GM21390 (cell line): ENCODE data around the gene ZNF311.
A peak's percentile ranks its signal among the peaks of the same experiment; 100 is the strongest.

Source experiments
- ATAC-seq: cut with Tn5 transposase; IDR thresholded peaks from one replicate; pipeline ENCODE4 v1.9.1; 2021; ENCODE audit not compliant: unreplicated experiment

The ZNF311 gene

GRCh38 chr6:29005183-29005885 lies at the start of gene ZNF311:
Gene ZNF311, minus strand, starts transcription at chr6:29005315. Its CDS starts 1,361 bp downstream, at chr6:29003954.
- no peak for ATAC-seq

GRCh38 chr6:29051680-29052079 lies 46.6 kb upstream of the ZNF311 start:
- ATAC-seq = no peak

- no peak for ATAC-seq
Measured at GRCh38 chr6:29045075-29045474, 40.0 kb upstream of the ZNF311 start, which contains the start of gene OR2W1. Gene OR2W1, minus strand, starts transcription at chr6:29045175. Its CDS starts 0 bp downstream, at chr6:29045175.

GRCh38 chr6:29035951-29036350 lies 30.8 kb upstream of the ZNF311 start:
- no peak for ATAC-seq

GRCh38 chr6:29028821-29029220 lies 23.7 kb upstream of the ZNF311 start:
- no peak for ATAC-seq

DNA sequence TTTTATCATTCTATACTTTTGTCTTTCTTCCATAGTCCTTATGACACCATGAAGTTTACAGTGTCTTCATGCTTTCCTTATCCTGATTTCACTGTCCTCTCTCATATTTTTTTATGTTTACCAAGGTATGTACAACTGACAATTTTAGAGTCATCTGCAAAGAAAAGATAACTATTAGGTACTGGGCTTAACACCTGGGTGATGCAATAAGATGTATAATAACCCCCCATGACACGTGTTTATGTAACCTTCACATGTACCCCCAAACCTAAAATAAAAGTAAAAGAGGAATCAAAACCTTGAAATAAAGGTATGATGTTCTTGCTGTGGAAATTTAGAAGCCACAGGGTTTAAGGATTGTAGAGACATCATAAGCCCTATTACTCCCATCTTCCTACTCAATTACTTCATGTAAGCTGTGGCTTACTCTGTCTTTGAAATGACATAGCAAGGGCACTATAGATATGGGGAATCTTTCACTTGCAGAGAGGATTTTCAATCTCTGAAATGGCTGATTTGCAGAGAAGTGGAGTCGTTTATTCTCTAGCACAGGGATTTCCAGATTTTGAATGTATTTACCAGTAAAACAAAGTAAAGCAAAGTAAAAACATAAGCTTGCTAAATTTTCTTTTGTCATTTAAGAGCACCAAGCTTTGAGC lies 20.9 kb upstream of the ZNF311 start:
- ATAC-seq = no peak

- no peak for ATAC-seq
Measured at GRCh38 chr6:29021434-29021833, 16.3 kb upstream of the ZNF311 start.

DNA sequence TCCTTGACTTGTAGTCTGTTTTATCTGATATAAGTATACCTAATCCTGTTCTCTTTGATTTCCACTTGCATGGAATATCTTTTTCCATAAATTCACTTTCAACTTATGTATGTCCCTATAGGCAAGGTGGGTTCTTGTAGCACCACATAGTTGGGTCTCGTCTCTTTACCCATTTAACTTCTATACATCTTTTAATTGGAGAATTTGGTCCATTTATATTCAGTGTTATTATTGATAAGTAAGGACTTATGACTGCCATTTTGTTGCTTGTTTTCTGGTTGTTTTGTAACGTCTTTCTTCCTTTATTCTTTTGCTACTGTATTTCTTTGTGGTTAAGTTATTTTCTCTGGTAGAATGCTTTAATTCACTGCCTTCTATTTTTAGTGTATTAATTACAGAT lies 14.5 kb upstream of the ZNF311 start:
- ATAC-seq = no peak

DNA sequence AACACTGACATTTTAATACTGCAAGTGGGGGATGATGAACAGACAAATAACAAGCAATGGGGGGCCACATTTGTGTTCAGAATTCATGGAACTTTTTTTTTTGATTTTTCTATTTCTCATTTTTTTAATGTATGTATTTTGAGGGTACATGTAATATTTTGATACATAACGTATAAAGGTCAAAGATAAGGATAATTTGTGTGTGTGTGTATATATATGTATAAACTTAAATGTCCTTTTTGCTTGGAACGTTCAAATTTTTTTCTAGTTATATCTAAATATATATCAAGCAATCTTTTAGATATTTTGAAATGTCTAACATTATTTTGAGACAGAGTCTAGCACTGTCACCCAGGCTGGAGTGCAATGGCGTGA lies 12.3 kb upstream of the ZNF311 start:
- ATAC-seq = no peak

GRCh38 chr6:29016559-29017427 lies 11.7 kb upstream of the ZNF311 start:
- peak; percentile 85 for ATAC-seq

DNA sequence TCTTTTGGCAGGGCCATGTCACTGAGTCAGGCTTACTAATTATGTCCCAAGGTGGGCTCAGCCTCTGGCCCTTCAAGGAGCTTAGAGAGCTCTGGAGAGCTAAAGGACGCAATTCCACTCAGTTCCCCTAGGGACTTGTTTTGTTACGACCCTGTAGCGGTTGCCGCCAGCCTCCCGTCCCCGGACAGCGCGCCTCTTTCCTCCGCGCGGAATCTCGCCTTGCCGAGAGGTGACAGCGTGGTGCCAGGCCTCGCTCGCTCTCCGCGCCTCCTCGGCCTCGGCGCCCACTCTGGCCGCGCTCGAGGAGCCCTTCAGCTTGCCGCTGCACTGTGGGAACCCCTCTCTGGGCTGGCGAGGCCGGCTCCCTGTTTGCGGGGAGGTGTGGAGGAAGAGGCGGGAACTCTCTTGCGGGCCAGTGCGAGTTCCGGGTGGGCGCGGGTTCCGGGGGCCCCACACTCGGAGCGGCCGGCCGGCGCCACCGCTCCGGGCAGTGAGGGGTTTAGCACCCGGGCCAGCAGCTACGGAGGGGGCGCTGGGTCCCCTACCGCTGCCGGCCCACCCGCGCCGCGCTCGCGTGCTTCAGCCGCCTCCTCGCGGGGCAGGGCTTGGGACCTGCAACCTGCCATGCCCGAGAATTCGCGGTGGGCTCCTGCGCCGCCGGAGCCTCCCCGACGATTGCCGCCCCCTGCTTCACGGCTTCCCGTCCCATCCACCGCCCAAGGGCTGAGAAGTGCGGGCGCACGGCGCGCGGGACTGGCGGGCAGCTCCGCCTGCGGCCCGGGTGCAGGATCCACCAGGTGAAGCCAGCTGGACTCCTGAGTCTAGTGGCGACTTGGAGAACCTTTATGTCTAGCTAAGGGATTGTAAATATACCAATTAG lies 9.9 kb upstream of the ZNF311 start:
- no peak for ATAC-seq

- no peak for ATAC-seq
Measured at GRCh38 chr6:29011276-29011734, 6.2 kb upstream of the ZNF311 start.

DNA sequence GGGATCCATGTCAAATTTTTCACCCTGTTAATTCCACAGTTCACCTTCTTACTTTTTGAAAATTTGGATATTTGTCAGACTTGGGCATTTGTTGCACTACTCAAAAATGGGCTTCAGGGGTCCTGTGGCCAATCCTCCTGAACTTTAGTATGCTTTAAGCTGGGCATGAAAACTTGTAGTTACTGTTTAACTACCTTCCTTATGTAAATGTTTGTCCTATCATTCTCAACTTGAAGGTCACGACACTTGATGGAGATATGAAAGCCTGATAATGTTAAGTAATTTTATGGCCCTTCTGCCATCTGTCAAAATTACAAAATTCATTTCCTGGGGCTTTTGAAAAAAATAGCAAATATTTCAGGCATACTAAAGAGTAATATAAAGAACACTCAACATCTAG lies 4.2 kb upstream of the ZNF311 start:
- no peak for ATAC-seq

DNA sequence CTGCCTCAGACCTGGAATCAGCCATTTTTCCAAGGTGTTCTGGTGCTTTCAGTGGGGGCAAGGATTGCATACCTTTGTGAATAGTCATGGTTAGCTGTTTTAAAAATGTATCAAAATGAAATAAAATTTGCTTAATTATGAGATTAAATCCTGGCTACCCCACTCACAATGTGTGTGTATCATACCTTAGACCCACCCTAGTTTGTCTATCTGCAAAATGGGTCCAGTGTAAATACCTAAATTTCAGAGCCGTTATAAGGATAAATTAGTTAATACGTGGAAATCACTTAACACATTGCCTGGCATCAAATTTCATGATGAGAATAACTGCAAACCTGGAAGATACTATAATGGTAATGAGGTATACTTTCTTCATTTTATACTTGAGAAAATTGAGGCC lies 3.0 kb upstream of the ZNF311 start:
- no peak for ATAC-seq

GRCh38 chr6:28996844-28997510 lies 8.1 kb downstream of the ZNF311 start:
- ATAC-seq = no peak

DNA sequence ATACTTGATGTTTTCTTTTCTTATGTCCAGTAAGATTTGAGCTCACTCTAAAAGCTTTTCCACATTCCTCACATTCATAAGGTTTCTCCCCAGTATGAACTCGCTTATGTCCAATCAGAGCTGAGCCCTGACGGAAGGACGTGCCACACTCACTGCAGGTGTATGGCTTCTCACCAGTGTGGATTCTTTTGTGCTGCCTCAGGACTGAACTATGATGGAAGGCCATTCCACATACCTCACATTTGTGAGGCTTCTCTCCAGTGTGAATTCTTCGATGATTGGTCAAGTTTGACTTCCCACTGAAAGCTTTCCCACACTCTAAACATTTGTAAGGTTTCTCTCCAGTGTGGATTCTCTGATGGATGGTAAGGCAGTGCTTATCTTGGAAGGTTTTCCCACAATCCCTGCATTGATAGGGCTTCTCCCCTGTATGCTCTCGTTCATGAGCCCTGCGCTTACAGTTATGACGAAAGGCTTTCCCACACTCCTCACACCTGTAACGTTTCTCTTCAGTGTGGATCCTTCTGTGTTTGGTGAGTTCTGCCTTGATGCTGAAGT lies 9.9 kb downstream of the ZNF311 start:
- ATAC-seq = no peak

GRCh38 chr6:28988536-28989311 lies 16.4 kb downstream of the ZNF311 start:
- peak; percentile 61 for ATAC-seq

DNA sequence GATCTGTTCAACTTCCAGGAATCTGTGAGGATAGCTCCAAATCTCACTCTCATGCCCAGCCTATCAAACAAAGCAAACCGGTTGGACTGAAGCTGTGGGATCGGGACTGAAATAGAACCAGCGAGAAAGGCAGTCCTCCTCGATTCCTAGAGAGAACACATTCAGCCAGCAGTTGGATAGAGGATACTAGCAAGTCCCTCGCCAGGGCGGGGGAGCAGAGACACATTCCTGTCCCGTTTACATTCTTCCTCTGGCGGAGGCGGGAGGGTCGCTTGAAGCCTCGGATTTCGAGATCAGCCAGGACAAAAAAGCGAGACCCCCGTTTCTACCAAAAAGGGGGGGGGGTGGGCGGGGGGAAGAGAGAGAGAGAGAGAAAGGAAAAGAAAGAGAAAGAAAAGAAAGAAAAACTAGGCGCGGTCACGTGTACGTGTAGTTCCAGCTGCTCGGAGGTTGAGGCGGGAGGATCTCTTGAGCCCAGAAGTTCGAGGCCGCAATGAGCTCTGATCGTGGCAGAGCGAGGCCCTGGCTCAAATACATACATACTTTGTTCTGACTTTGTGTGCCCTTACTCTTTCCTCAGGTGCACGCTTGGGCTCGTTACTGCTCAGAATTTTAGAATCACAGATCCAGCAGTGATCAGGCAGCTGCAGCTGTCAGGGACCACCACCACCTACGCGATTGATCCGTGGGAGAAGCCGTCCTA lies 19.5 kb downstream of the ZNF311 start:
- no peak for ATAC-seq
